Measurements from ENCODE around the gene IFITM5.

DNA sequence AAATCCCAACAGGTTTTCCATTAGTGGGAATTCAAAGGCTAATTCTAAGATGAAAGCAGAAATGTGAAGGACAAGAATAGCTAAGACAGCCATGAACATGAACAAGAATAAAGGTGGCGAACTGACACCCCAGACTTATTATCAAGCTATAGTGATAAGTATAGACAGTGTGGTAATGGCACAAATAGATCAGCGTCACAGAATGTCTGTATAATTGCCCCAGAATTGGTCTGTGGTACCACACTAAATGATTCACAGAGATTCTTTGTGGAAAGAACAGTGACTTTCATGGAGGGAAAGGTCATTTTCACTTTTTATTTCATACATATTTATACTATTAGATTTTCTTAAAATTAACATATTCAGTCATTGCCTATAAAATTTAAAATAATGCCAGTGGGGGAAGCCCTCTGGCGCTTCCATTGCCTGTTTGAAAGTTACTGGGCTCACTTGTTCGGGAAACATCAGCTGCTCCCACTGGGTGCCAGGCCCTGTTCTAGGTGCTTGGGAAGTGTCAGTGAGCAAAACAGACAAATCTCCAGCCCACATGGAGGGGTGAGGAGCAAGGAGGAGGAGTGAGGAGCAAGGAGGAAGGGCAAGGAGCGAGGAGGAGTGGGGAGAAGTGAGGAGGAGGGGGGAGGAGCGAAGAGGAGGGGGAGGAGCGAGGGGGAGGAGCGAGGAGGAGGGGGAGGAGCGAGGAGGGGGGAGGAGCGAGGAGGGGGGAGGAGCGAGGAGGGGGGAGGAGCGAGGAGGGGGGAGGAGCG, 32.5 kb downstream of the IFITM5 start:
- TF ChIP-seq, protein P1, sequence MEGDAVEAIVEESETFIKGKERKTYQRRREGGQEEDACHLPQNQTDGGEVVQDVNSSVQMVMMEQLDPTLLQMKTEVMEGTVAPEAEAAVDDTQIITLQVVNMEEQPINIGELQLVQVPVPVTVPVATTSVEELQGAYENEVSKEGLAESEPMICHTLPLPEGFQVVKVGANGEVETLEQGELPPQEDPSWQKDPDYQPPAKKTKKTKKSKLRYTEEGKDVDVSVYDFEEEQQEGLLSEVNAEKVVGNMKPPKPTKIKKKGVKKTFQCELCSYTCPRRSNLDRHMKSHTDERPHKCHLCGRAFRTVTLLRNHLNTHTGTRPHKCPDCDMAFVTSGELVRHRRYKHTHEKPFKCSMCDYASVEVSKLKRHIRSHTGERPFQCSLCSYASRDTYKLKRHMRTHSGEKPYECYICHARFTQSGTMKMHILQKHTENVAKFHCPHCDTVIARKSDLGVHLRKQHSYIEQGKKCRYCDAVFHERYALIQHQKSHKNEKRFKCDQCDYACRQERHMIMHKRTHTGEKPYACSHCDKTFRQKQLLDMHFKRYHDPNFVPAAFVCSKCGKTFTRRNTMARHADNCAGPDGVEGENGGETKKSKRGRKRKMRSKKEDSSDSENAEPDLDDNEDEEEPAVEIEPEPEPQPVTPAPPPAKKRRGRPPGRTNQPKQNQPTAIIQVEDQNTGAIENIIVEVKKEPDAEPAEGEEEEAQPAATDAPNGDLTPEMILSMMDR (IDR thresholded peaks at IDR 0.05): no peak
- no peak for TF ChIP-seq POLR2A (IDR thresholded peaks at IDR 0.05)

Data from right lobe of liver (tissue), 4 donors.